ENCODE results near the gene ALCAM.

Gene ALCAM

DNA sequence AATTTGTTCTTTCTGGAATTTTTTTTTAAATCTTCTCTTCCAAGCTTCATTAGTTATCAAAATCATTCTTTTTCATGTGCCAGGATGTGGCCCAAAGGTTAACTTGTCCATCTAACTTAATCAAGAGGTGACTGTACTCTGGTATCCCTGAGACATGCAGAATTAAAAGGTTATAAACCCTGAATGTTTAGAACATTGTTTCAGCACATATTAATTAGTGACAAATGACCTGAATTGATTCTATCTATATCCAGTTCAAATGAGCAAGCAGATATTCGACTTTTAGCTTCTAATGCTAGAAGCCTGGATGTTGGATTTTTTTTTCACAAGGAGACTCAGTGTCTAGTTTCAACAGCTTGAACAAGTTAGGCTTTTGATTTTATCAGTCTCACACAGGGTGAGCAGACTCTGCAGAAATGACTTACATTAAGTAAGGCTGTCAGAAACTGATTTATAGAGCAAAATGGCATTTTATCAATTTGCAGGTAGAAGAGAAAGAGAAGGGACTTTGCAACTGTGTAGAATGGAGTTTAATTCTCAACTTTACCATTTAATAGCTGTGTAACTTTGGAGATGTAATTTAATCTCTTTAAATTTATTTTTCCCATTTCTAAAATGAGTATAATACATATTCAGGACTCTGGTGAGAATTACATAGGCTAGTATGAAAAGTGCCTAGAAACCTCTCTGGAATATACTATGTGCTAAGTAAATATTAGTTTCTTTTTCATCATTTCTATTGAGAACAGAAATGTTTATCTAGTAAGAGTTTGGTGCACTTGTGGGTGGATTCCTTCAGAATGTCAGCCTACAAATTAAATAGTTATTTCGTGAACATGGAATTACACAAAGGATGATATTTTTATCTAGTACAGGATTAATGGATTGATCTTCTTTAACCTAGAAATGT, 100.0 kb downstream of the ALCAM start:
- H3K27me3 ChIP-seq (ENCODE audit: insufficient read depth, poor library complexity, severe bottlenecking) = no peaks in the 10 kb centered on the region
- no peak overlapping the region for H3K27ac ChIP-seq (replicated peaks)
- H3K4me3 ChIP-seq (replicated peaks; ENCODE audit: insufficient read depth, low read length) = no peak overlapping the region
- no peak for TF ChIP-seq SPI1 (IDR thresholded peaks at IDR 0.05; ENCODE audit: borderline replicate concordance, low read depth)
- TF ChIP-seq GABPA (IDR thresholded peaks at IDR 0.05; ENCODE audit: low read depth) = no peak
- DNase-seq (ENCODE audit: low read depth in 1 of 2, low spot score in 1 of 2) = no peak

GRCh38 chr3:105470851-105471250, 104.1 kb downstream of the ALCAM start:
- Histone ChIP-seq H3K27ac (replicated peaks) (no peak overlapping the region), H3K27me3 (ENCODE audit: insufficient read depth, poor library complexity, severe bottlenecking) (no peaks in the 10 kb centered on the region), H3K4me3 (replicated peaks; ENCODE audit: insufficient read depth, low read length) (no peak overlapping the region)
- no peak for DNase-seq (ENCODE audit: low read depth in 1 of 2, low spot score in 1 of 2)
- TF ChIP-seq POLR2AphosphoS5 (IDR thresholded peaks at IDR 0.05; ENCODE audit: low read depth) (no peak), SPI1 (IDR thresholded peaks at IDR 0.05; ENCODE audit: borderline replicate concordance, low read depth) (no peak), GABPA (IDR thresholded peaks at IDR 0.05; ENCODE audit: low read depth) (no peak), CTCF (IDR thresholded peaks at IDR 0.05; ENCODE audit: insufficient read depth, low read length) (no peak)
- TF ChIP-seq, protein P1, sequence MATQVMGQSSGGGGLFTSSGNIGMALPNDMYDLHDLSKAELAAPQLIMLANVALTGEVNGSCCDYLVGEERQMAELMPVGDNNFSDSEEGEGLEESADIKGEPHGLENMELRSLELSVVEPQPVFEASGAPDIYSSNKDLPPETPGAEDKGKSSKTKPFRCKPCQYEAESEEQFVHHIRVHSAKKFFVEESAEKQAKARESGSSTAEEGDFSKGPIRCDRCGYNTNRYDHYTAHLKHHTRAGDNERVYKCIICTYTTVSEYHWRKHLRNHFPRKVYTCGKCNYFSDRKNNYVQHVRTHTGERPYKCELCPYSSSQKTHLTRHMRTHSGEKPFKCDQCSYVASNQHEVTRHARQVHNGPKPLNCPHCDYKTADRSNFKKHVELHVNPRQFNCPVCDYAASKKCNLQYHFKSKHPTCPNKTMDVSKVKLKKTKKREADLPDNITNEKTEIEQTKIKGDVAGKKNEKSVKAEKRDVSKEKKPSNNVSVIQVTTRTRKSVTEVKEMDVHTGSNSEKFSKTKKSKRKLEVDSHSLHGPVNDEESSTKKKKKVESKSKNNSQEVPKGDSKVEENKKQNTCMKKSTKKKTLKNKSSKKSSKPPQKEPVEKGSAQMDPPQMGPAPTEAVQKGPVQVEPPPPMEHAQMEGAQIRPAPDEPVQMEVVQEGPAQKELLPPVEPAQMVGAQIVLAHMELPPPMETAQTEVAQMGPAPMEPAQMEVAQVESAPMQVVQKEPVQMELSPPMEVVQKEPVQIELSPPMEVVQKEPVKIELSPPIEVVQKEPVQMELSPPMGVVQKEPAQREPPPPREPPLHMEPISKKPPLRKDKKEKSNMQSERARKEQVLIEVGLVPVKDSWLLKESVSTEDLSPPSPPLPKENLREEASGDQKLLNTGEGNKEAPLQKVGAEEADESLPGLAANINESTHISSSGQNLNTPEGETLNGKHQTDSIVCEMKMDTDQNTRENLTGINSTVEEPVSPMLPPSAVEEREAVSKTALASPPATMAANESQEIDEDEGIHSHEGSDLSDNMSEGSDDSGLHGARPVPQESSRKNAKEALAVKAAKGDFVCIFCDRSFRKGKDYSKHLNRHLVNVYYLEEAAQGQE (IDR thresholded peaks at IDR 0.05; ENCODE audit: insufficient replicate concordance, low read depth) = no peak

- DNase-seq (ENCODE audit: low read depth in 1 of 2, low spot score in 1 of 2) = no peak
Observed at GRCh38 chr3:105473521-105474223, 107.0 kb downstream of the ALCAM start.

More at GRCh38 chr3:105473521-105474223, 107.0 kb downstream of the ALCAM start:
- no peak overlapping the region for H3K4me3 ChIP-seq (replicated peaks; ENCODE audit: insufficient read depth, low read length)
- TF ChIP-seq POLR2AphosphoS5 (IDR thresholded peaks at IDR 0.05; ENCODE audit: low read depth) (no peak), SPI1 (IDR thresholded peaks at IDR 0.05; ENCODE audit: borderline replicate concordance, low read depth) (no peak), GABPA (IDR thresholded peaks at IDR 0.05; ENCODE audit: low read depth) (no peak), CTCF (IDR thresholded peaks at IDR 0.05; ENCODE audit: insufficient read depth, low read length) (no peak)
- TF ChIP-seq, protein P1 (IDR thresholded peaks at IDR 0.05; ENCODE audit: insufficient replicate concordance, low read depth) = no peak
- no peaks in the 10 kb centered on the region for H3K27me3 ChIP-seq (ENCODE audit: insufficient read depth, poor library complexity, severe bottlenecking)
- H3K27ac ChIP-seq (replicated peaks) = no peak overlapping the region
